NT2/D1 (cell line): ENCODE results near the gene LRRC71.

Source experiments
- YY1 ChIP-seq: IDR thresholded peaks from 2 replicates; pipeline ENCODE4 v1.6.1; 2011; ENCODE audit not compliant: insufficient read length, insufficient read depth
- ZNF274 ChIP-seq: IDR thresholded peaks from 2 replicates; pipeline ENCODE4 v1.6.1; 2011; ENCODE audit warnings: mild to moderate bottlenecking, low read depth, low read length

- TF ChIP-seq ZNF274 (no peak), YY1 (no peak)
These were observed 18.2 kb upstream of the LRRC71 start for GRCh38 chr1:156901966-156902915.
